ENCODE measurements around the gene PKD1L1. TPM values are rescaled to one million over a fixed set of nuclear protein-coding genes. Genes with fewer than 3 reads are reported as not detected.
A peak's percentile ranks its signal among the peaks of the same experiment; 100 is the strongest.

Gene PKD1L1
- total RNA-seq, 1 experiment from 2014 or later = 0.17 TPM

DNA sequence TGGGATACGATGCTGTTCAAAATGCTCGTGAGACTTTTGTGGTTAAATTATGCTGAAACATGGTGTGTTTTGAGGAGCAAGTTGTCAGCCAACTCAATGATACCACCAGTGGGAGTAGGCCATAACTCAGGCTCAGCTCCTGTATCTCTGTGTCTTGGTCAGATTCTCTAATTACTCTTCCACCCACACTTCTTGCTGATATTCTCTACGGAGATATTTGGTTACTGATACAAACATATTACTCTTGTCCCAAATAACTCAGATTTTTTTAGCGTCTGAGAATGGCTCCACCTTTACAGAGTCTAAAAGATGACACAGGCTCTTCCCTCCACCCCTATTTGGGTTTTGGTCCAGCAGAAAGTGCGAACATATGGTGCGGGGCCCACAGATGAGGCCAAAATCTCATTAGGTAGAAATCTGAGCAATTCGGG, 168.9 kb downstream of the PKD1L1 start:
- no peaks in the 10 kb centered on the region for H4K20me1 ChIP-seq (ENCODE audit: insufficient read depth)
- no peaks in the 10 kb centered on the region for H3K79me2 ChIP-seq (ENCODE audit: insufficient read depth, low read length)
- no TSS peak for BruUV-seq (replicated peaks)
- no peaks in the 10 kb centered on the region for H3K36me3 ChIP-seq (ENCODE audit: control insufficient read depth in 1 of 2, insufficient read depth in 2 of 2, low read length in 2 of 2)
- H3K9ac ChIP-seq (ENCODE audit: low read length) = no peak overlapping the region
- ChIA-PET POLR2A (no interaction called here), RAD21 (ENCODE audit: low non-redundant PET in 1 of 2, low total read pairs in 2 of 2, uncharacterized antibody in 2 of 2, unreplicated experiment in 2 of 2) (no interaction called here), CTCF (no interaction called here)
- TF ChIP-seq JUND (IDR thresholded peaks at IDR 0.05) = no peak
- no peak for TF ChIP-seq ELF1 (IDR thresholded peaks at IDR 0.05; ENCODE audit: borderline replicate concordance, low read depth)
- no peak for TF ChIP-seq CEBPB (IDR thresholded peaks at IDR 0.05; ENCODE audit: low read depth)
- no peak for TF ChIP-seq EZH2phosphoT487 (IDR thresholded peaks at IDR 0.05; ENCODE audit: borderline replicate concordance)
- TF ChIP-seq SRF (IDR thresholded peaks at IDR 0.05; ENCODE audit: low read depth) = no peak
- no peak for TF ChIP-seq POLR2AphosphoS5 (IDR thresholded peaks at IDR 0.05; ENCODE audit: low read depth, low read length)
- no peak for TF ChIP-seq EGR1 (IDR thresholded peaks at IDR 0.05; ENCODE audit: low read depth)
- no peak for DNase-seq (ENCODE audit: low read depth, low spot score)
- H3K4me2 ChIP-seq (ENCODE audit: low read length) = no peak overlapping the region
- H3K4me1 ChIP-seq (ENCODE audit: control insufficient read depth in 1 of 2, insufficient read depth in 2 of 2, low read length in 2 of 2) = peaks cover 25 to 38% of the 10 kb centered on the region in 2 experiments
- no peak overlapping the region for H3K27ac ChIP-seq (ENCODE audit: low read depth, low read length)
- no peak overlapping the region for H3K4me3 ChIP-seq (replicated peaks in 1 of 2; ENCODE audit: low read depth in 1 of 2, low read length in 2 of 2)
- H3K9me2 ChIP-seq (ENCODE audit: insufficient read depth) = no peaks in the 10 kb centered on the region
- H3K9me3 ChIP-seq (ENCODE audit: control insufficient read depth in 1 of 2, insufficient read depth in 1 of 2, low read depth in 1 of 2, low read length in 2 of 2) = peaks cover 0 to 4% of the 10 kb centered on the region in 2 experiments; a peak in 1 of 4 replicates
- no peaks in the 10 kb centered on the region for H3K27me3 ChIP-seq (ENCODE audit: insufficient read depth, low read length)
- intact Hi-C loops (cut with micrococcal nuclease) = no loop called here
- no peak overlapping the region for H2AFZ ChIP-seq (ENCODE audit: low read depth, low read length, poor library complexity, severe bottlenecking)
- no peak for ATAC-seq

DNA sequence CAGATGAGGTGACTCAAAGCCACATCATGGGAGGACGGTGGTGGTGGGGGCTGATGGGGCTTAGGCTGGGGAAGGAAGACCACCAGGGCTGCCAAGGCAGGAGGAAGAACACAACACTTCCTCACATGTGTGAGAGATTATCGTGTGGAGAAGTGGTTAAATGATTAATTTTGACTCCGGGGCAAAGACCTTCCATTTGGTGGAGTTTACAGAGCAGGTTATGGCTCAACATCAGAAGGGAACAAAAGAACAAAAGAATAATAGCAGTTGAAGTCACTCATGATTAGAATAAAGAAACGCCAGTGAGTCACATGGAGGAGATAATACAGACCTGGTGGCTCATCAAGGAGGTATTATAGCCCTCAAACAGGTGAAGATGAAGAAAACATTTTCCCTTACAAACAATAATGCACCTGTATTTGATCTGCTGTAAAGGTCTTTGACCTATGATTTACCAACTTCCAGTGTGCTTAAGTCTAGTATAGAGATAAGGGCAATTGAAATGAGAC, 170.1 kb downstream of the PKD1L1 start:
- no peak for TF ChIP-seq ZNF274 (IDR thresholded peaks at IDR 0.05; ENCODE audit: low read depth, low read length)
- H3K9me3 ChIP-seq (ENCODE audit: control insufficient read depth in 1 of 2, insufficient read depth in 1 of 2, low read depth in 1 of 2, low read length in 2 of 2) = peaks cover 0 to 4% of the 10 kb centered on the region in 2 experiments; a peak in 1 of 4 replicates
- intact Hi-C loops (cut with micrococcal nuclease) = no loop called here
- ChIA-PET RAD21 (ENCODE audit: low non-redundant PET in 1 of 2, low total read pairs in 2 of 2, uncharacterized antibody in 2 of 2, unreplicated experiment in 2 of 2) (no interaction called here), POLR2A (no interaction called here), CTCF (no interaction called here)
- H3K4me3 ChIP-seq (replicated peaks in 1 of 2; ENCODE audit: low read depth in 1 of 2, low read length in 2 of 2) = no peak overlapping the region
- no peaks in the 10 kb centered on the region for H3K27me3 ChIP-seq (ENCODE audit: insufficient read depth, low read length)
- ATAC-seq = peak; percentile 49; the same call in 1 of the 2 replicates
- no peak overlapping the region for H3K27ac ChIP-seq (ENCODE audit: low read depth, low read length)
- H2AFZ ChIP-seq (ENCODE audit: low read depth, low read length, poor library complexity, severe bottlenecking) = no peak overlapping the region
- H3K9ac ChIP-seq (ENCODE audit: low read length) = no peak overlapping the region
- H3K9me2 ChIP-seq (ENCODE audit: insufficient read depth) = no peaks in the 10 kb centered on the region
- no TSS peak for BruUV-seq (replicated peaks)
- H3K36me3 ChIP-seq (ENCODE audit: control insufficient read depth in 1 of 2, insufficient read depth in 2 of 2, low read length in 2 of 2) = no peaks in the 10 kb centered on the region
- peaks cover 16 to 26% of the 10 kb centered on the region in 2 experiments for H3K4me1 ChIP-seq (ENCODE audit: control insufficient read depth in 1 of 2, insufficient read depth in 2 of 2, low read length in 2 of 2)
- H3K79me2 ChIP-seq (ENCODE audit: insufficient read depth, low read length) = no peaks in the 10 kb centered on the region
- H4K20me1 ChIP-seq (ENCODE audit: insufficient read depth) = no peaks in the 10 kb centered on the region
- no peak overlapping the region; the same call in 1 of the 2 replicates for H3K4me2 ChIP-seq (ENCODE audit: low read length)
- DNase-seq (ENCODE audit: low read depth, low spot score) = no peak

Data from HCT116 (cell line).